Nephron (organoid): ENCODE measurements around the gene DNAJB13.

ENCODE experiments used
- H3K27ac Mint-ChIP-seq, 3 experiments: 2 replicates each; pipeline ENCODE4 v1.8.0; 2020; ENCODE audit warnings: mixed read lengths in 3 of 3, mild to moderate bottlenecking in 2 of 3, moderate library complexity in 1 of 3
- H3K27me3 Mint-ChIP-seq: 2 replicates; pipeline ENCODE4 v1.8.0; 2021; ENCODE audit warnings: low read depth, mild to moderate bottlenecking, moderate library complexity, mixed read lengths
- H3K36me3 Mint-ChIP-seq: 2 replicates; pipeline ENCODE4 v1.8.0; 2020; ENCODE audit warnings: low read depth, mixed read lengths
- H3K4me1 Mint-ChIP-seq: 2 replicates; pipeline ENCODE4 v1.8.0; 2020; ENCODE audit warnings: mixed read lengths
- H3K4me3 Mint-ChIP-seq, 3 experiments: 2 replicates each; pipeline ENCODE4 v1.8.0; 2020; ENCODE audit warnings: mild to moderate bottlenecking in 3 of 3, mixed read lengths in 3 of 3, moderate library complexity in 2 of 3
- H3K9me3 Mint-ChIP-seq: 2 replicates; pipeline ENCODE4 v1.8.0; 2020; ENCODE audit warnings: mixed read lengths
- TF ChIP-seq, protein P1 (sequence below), 3 experiments: fragments of 200-600 bp; sonication (generic); IDR thresholded peaks; one replicate each; pipeline ENCODE4 v1.5.0; 2021; ENCODE audit warnings: antibody characterized with exemption in 3 of 3; ENCODE audit not compliant: unreplicated experiment in 3 of 3

DNAJB13 gene

DNA sequence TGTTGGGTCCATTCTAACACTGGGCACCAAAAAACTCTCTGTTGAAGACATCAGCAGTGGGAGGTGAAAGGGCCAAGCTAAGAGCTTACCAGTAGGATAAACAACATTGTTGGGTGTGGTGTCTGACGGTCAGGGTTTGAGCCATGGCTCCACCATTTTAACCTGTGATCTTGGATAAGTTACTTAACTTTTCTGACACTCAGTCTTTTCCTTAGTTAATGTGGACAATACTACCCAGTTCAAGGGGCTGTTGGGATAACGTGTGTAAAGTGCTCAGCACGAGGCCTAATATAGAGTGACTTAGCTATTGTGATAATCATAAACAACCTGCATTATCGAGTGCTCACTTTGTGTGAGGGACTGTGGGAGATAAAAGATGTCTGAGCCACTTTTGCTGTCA lies 52.0 kb downstream of the DNAJB13 start:
- Mint-ChIP-seq H3K4me1 (peaks cover 9% of the 10 kb centered on the region), H3K9me3 (no peaks in the 10 kb centered on the region), H3K36me3 (peaks cover 20% of the 10 kb centered on the region), H3K27ac (no peak overlapping the region), H3K27me3 (no peaks in the 10 kb centered on the region), H3K4me3 (no peak overlapping the region)
- TF ChIP-seq, protein P1, sequence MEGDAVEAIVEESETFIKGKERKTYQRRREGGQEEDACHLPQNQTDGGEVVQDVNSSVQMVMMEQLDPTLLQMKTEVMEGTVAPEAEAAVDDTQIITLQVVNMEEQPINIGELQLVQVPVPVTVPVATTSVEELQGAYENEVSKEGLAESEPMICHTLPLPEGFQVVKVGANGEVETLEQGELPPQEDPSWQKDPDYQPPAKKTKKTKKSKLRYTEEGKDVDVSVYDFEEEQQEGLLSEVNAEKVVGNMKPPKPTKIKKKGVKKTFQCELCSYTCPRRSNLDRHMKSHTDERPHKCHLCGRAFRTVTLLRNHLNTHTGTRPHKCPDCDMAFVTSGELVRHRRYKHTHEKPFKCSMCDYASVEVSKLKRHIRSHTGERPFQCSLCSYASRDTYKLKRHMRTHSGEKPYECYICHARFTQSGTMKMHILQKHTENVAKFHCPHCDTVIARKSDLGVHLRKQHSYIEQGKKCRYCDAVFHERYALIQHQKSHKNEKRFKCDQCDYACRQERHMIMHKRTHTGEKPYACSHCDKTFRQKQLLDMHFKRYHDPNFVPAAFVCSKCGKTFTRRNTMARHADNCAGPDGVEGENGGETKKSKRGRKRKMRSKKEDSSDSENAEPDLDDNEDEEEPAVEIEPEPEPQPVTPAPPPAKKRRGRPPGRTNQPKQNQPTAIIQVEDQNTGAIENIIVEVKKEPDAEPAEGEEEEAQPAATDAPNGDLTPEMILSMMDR (IDR thresholded peaks at IDR 0.05; ENCODE audit: unreplicated experiment in 3 of 3), result no peak

DNA sequence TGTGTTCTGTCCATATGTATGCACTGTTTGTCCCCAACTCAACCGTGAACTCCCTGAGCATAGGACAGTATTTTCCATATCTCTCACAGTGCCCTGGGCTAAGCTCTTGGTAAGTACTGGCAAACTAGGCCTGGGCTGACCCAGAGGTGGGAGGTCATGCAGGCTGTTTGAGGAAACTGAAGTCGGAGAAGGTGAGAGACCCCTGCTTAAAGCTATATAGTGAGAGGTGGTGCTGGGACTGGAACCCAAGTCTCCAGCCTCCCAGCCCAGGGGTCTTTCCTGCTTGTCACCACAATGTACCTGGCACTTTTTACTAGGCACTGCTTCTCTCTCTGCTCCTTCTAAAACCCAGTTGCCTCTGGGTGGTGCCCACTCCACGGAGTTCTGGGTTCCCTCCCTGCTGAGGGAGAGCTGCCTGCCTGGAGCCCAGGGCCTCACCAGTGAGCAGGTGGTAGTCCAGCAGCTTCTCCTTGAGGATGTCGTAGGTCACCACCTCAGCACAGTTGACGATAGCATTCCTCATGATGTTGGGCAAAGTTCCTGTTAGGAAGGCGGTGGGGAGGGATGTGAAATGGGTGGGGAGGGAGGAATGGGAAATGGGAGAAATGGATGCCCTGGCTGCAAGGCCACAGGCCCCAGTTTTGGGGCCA lies 53.3 kb downstream of the DNAJB13 start:
- H3K27me3 Mint-ChIP-seq, result no peaks in the 10 kb centered on the region
- H3K9me3 Mint-ChIP-seq, result no peaks in the 10 kb centered on the region
- H3K27ac Mint-ChIP-seq, result peak overlapping the region in 1 of 3 experiments; percentile 37
- H3K36me3 Mint-ChIP-seq, result peaks cover 20% of the 10 kb centered on the region
- TF ChIP-seq, protein P1 (IDR thresholded peaks at IDR 0.05; ENCODE audit: unreplicated experiment in 3 of 3), result no peak
- peaks cover 9% of the 10 kb centered on the region for H3K4me1 Mint-ChIP-seq
- H3K4me3 Mint-ChIP-seq, result no peak overlapping the region

DNA sequence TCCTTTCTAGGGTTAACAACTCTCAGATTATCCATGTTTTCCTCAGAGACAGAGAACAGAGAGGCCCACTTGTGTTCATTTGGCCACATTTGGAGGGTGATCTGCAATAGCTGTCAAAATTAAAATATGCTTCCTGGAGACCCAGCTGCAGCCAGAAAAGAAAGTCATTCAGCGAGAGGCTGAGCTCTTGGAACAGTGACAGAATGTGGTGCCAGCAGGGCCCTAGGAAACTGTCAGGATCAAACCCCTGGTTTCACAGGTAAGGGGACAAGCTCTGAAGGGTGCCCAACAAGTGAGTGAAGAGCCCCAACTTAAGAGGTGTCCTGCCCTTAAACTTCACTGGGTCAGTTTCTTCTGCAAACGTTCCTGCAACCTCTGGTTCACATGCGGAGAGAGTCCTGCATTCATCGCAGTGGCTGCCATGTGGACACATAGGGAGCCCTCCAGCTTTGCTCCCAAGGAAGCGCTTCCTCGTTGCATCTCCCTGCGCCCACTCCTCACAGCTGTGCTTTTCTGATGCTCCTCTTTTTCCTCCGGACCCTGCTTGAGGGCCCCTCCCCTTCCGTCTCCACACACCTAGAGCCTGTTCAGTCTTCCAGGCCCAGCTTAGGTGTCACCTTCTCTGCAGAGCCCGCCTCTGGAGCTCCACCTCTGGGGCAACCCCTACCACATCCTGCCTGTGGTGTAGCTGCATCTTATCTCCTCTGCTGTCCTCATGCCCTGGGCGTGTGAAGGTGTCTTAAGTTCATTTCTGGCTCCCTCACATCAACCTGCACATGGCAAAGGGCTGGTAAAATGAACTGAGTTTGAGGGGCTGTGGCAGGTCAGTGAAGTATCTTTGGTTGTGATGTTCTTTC lies 54.2 kb downstream of the DNAJB13 start:
- TF ChIP-seq, protein P1 (IDR thresholded peaks at IDR 0.05; ENCODE audit: unreplicated experiment in 3 of 3), result no peak

DNA sequence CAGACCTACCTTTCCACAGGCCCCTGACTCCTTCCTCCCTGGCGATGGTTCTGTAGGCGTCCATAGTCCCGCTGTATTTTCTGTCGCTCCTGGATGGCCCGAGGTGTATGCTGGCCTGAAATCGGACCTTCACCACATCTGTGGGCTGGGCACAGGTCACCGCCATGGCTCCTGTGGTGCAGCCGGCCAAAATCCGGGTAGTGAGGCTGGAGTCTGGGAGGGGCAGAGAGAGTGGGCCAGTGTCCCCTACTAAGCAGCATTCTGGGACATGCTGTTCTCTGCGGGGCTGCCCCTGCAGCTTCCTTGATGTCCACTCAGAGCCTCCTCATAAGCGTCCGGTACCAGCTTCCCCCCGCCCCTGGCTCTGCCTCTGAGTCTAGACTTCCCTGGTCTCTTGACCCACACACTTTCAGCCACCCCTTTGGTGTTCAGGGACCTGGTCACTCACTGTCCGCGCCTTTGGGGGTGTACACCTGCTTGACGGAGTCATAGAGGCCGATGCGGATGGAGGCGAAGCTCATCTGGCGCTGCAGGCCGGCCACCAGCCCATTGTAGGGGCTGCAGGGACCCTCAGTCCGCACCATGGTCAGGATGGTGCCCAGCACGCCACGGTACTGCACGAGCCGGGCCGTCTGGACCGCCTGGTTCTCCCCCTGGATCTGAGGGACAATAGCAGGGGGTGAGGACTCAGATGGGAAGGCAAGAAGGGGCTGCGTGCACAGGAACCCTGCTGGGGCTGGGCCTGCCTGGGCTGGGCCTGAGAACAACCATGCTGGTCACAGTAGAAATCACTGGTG lies 55.1 kb downstream of the DNAJB13 start:
- peaks cover 9% of the 10 kb centered on the region for H3K4me1 Mint-ChIP-seq
- H3K9me3 Mint-ChIP-seq, result no peaks in the 10 kb centered on the region
- peaks cover 16% of the 10 kb centered on the region for H3K36me3 Mint-ChIP-seq
- H3K27me3 Mint-ChIP-seq, result no peaks in the 10 kb centered on the region
- peak overlapping the region in 1 of 3 experiments; percentile 44 for H3K27ac Mint-ChIP-seq
- no peak overlapping the region for H3K4me3 Mint-ChIP-seq
- TF ChIP-seq, protein P1 (IDR thresholded peaks at IDR 0.05; ENCODE audit: unreplicated experiment in 3 of 3), result no peak

More for the DNA sequence above, 54.2 kb downstream of the DNAJB13 start:
- Mint-ChIP-seq H3K4me3 (no peak overlapping the region), H3K36me3 (peaks cover 20% of the 10 kb centered on the region), H3K27me3 (no peaks in the 10 kb centered on the region), H3K4me1 (peaks cover 9% of the 10 kb centered on the region), H3K9me3 (no peaks in the 10 kb centered on the region), H3K27ac (peak overlapping the region in 1 of 3 experiments; percentile 37)

DNA sequence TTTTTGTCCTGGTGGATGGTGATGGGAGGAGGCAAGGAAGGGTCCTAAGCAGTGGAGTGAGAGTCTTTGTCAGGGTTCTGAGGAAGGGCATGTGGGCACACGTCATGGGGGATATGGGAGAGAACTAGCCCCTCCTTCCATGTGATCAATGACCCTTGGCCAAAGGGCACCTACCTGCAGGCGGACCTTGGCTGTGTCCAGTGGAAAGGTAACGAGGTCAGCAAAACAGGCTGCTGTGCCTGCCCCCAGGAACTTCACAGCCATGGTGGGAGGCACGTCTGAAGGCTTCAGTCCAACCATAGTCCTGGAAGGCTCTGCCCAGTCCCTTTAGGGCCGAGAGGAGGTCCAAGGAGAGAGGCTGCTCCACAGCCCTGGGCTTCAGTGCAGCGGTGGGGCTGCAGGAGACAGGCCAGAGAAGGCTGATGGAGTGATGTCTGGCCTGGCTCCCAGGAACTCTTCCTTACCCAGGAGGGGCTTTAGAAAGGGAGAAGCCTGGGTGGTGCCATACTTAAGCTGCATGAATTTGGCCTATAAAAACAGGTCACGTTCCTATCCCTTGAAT lies 56.0 kb downstream of the DNAJB13 start:
- Mint-ChIP-seq H3K36me3 (peaks cover 12% of the 10 kb centered on the region), H3K4me3 (no peak overlapping the region), H3K4me1 (peaks cover 9% of the 10 kb centered on the region), H3K9me3 (no peaks in the 10 kb centered on the region), H3K27ac (peak overlapping the region in 2 of 3 experiments; percentile 31 to 44), H3K27me3 (no peaks in the 10 kb centered on the region)
- TF ChIP-seq, protein P1 (IDR thresholded peaks at IDR 0.05; ENCODE audit: unreplicated experiment in 3 of 3), result no peak
